Measurements from ENCODE around the gene CDH4. TPM values are rescaled to one million over a fixed set of nuclear protein-coding genes. Genes with fewer than 3 reads are reported as not detected.

Gene CDH4
- total RNA-seq, 1 donor from 2014 or later: 39.7 TPM

GRCh38 chr20:61957961-61958715, 706.1 kb downstream of the CDH4 start:
- H3K27me3 ChIP-seq (ENCODE audit: control insufficient read depth, insufficient read depth, low read length): peaks cover 29% of the 10 kb centered on the region
- no peak for TF ChIP-seq CTCF (IDR thresholded peaks at IDR 0.05; ENCODE audit: insufficient read depth, low read length, poor library complexity, severe bottlenecking)
- H3K36me3 ChIP-seq (ENCODE audit: control insufficient read depth, insufficient read depth, low read length): no peaks in the 10 kb centered on the region
- DNase-seq (ENCODE audit: low read depth): no peak
- no peak overlapping the region for H3K4me3 ChIP-seq (ENCODE audit: low read depth, low read length)

GRCh38 chr20:61958773-61959700, 707.0 kb downstream of the CDH4 start:
- TF ChIP-seq CTCF (IDR thresholded peaks at IDR 0.05; ENCODE audit: insufficient read depth, low read length, poor library complexity, severe bottlenecking): no peak
- H3K27me3 ChIP-seq (ENCODE audit: control insufficient read depth, insufficient read depth, low read length): peaks cover 24% of the 10 kb centered on the region
- H3K4me3 ChIP-seq (ENCODE audit: low read depth, low read length): no peak overlapping the region
- H3K36me3 ChIP-seq (ENCODE audit: control insufficient read depth, insufficient read depth, low read length): no peaks in the 10 kb centered on the region
- DNase-seq (ENCODE audit: low read depth): no peak

GRCh38 chr20:61960836-61961235, 708.8 kb downstream of the CDH4 start:
- DNase-seq (ENCODE audit: low read depth): no peak
- Histone ChIP-seq H3K4me3 (ENCODE audit: low read depth, low read length) (no peak overlapping the region), H3K27me3 (ENCODE audit: control insufficient read depth, insufficient read depth, low read length) (peaks cover 28% of the 10 kb centered on the region), H3K36me3 (ENCODE audit: control insufficient read depth, insufficient read depth, low read length) (no peaks in the 10 kb centered on the region)
- TF ChIP-seq CTCF (IDR thresholded peaks at IDR 0.05; ENCODE audit: insufficient read depth, low read length, poor library complexity, severe bottlenecking): no peak

GRCh38 chr20:61963149-61963548, 711.1 kb downstream of the CDH4 start:
- no peak for DNase-seq (ENCODE audit: low read depth)
- no peaks in the 10 kb centered on the region for H3K36me3 ChIP-seq (ENCODE audit: control insufficient read depth, insufficient read depth, low read length)
- H3K27me3 ChIP-seq (ENCODE audit: control insufficient read depth, insufficient read depth, low read length): peaks cover 42% of the 10 kb centered on the region
- H3K4me3 ChIP-seq (ENCODE audit: low read depth, low read length): no peak overlapping the region
- TF ChIP-seq CTCF (IDR thresholded peaks at IDR 0.05; ENCODE audit: insufficient read depth, low read length, poor library complexity, severe bottlenecking): no peak

GRCh38 chr20:61963885-61964674, 712.0 kb downstream of the CDH4 start:
- H3K27me3 ChIP-seq (ENCODE audit: control insufficient read depth, insufficient read depth, low read length): peaks cover 47% of the 10 kb centered on the region
- no peak for TF ChIP-seq CTCF (IDR thresholded peaks at IDR 0.05; ENCODE audit: insufficient read depth, low read length, poor library complexity, severe bottlenecking)
- no peak for DNase-seq (ENCODE audit: low read depth)
- H3K4me3 ChIP-seq (ENCODE audit: low read depth, low read length): no peak overlapping the region
- no peaks in the 10 kb centered on the region for H3K36me3 ChIP-seq (ENCODE audit: control insufficient read depth, insufficient read depth, low read length)
